Stimulated activated CD4-positive, alpha-beta T cell treated with anti-CD3 and anti-CD28 coated beads, Interleukin-4, amount 100 ng/mL, for 4 hours (primary cell): ENCODE data around the gene ASPHD1.
"Not testable (repeated sequence)": the region's sequence is repeated elsewhere in the genome, so short reads cannot be mapped to it uniquely, and the experiment has no call there.

ENCODE experiments used
- DNase-seq, 2 experiments: peaks; one replicate each; pipeline ENCODE4 v3.0.0-alpha.2; 2020

The ASPHD1 gene, protein sequence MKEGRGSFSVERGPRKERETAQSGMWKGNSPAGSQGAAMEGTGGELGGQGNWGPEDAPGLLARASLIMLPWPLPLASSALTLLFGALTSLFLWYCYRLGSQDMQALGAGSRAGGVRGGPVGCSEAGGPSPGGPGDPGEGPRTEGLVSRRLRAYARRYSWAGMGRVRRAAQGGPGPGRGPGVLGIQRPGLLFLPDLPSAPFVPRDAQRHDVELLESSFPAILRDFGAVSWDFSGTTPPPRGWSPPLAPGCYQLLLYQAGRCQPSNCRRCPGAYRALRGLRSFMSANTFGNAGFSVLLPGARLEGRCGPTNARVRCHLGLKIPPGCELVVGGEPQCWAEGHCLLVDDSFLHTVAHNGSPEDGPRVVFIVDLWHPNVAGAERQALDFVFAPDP

DNA sequence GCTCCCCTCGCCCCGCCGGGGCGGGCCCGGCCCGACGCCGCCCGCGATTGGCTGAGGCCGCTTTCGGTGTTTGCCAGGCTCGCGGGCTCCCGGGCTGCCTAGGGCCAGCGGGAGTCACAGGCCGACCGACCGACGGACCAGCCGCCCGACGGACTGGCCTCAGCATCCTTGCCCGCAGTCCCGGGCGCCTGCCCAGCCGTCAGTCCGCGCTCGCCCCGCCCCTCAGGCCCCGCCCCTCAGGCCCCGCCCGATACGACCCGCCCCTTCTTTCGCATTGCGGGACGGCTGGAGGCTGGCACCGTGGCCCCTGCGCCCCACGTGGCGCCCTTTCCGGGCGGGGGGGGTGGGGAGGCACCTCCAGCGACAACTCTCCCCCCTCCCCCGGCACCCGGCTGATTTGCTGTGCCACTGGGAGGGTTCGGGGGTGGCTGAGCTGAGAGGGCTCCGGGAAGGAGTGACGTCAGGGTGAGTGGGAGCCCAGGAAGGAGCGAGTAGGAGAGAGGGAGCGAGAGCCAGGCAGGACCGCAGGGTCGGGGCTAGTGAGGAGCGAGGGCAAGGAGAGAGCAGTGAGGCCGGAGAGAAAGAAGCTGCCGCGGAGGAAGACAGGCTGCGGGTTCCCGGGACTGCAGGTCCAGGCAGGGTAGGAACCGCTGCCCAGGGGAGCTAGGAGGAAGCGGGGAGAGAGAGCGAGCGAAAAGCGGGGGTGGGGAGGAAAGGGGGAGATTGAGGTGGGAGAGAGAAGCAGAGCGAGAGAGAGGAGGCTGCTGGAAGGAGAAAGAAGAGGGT, at the start of gene ASPHD1:
TSS of gene ASPHD1 (plus strand) at position 387 of the 786 bp plus-strand sequence. CDS start 484 bp downstream, outside the sequence.
- peak; percentile 63 to 70 for DNase-seq

DNA sequence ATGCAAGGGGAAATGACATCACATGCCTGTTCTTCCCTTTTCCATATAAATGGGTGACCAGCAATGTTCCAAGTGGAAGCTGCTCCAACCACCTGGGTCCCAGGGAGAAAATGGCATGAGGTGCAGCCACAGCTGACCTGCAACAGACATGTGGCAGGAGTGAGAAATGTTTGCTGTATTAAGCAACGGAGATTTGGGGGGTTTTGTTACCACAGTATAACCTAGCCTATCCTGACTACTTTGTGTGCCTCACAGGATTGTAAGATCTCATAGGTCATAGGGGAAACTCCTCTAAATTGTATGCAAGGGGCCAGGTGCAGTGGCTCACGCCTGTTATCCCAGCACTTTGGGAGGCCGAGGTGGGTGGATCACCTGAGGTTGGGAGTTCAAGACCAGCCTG, 49.3 kb upstream of the ASPHD1 start:
- DNase-seq = no peak

DNA sequence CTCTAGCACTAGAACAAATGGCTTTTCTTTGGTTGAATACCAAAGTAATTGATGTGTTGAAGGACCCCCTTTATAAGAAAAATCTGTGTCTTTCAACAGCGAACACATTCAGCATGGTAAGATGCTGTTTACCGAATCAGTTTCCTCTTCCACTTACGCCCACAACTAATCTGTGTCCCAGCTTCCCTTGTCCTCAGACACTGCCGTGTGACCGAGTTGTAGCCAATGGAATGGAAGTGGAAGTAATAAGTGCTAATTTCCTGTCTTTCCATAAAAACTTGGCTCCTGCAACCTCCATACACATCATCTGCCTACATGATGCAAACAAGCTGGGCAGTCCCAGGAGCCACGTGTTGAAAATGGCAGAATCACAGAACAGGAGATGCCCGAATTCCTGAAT, 47.6 kb upstream of the ASPHD1 start:
- no peak for DNase-seq

DNA sequence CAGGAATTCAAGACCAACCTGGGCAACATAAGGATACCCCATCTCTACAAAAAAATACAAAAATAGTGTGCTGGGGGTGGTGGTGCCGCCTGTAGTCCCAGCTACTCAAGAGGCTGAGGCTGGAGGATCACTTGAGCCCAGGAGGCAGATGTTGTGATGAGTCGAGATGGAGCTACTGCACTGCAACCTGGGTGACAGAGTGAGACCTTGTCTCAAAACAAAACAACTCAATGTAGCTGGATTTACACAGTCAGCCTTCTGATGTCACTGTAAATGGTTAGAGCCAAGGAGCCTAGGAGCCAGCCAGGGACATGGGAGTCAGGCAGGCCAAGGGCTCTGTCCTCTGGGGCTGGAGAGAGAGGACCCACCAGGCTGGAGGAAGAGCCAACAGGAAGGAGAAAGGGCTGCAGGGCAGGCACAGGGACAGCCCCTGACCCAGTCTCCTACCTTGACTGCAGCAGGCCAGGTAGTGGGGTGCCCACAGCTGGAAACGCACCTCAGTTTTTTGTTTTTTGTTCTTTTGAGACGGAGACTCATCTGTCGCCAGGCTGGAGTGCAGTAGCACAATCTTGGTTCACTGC, 45.7 kb upstream of the ASPHD1 start:
- DNase-seq = no peak

DNA sequence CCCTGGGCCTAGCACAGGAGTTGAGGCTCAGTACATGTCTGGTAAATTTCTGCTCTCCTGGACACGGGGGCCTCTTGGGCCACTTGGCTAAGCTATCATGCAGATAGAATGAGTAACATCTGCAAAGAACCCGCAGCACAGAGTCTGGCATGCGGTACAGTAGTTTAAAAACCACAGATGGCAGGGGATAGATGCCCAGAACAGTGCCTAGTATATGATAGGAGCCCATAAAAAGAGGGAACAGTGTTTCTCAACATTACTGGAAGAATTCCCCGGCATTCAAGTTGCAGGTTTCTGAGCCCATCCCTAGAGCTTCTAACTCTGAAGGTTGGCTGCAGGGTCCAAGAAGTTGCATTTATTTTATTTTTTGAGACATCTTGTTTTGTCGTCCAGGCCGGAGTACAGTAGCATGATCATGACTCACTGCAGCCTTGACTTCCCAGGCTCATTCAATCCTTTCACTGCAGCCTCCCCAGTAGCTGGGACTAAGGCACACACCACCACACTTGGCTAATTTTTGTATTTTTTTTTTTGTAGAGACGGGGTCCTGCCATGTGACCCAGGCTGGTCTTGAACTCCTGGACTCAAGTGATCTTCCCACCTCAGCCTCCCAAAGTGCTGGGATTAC, 43.0 kb upstream of the ASPHD1 start:
- DNase-seq = no peak

DNA sequence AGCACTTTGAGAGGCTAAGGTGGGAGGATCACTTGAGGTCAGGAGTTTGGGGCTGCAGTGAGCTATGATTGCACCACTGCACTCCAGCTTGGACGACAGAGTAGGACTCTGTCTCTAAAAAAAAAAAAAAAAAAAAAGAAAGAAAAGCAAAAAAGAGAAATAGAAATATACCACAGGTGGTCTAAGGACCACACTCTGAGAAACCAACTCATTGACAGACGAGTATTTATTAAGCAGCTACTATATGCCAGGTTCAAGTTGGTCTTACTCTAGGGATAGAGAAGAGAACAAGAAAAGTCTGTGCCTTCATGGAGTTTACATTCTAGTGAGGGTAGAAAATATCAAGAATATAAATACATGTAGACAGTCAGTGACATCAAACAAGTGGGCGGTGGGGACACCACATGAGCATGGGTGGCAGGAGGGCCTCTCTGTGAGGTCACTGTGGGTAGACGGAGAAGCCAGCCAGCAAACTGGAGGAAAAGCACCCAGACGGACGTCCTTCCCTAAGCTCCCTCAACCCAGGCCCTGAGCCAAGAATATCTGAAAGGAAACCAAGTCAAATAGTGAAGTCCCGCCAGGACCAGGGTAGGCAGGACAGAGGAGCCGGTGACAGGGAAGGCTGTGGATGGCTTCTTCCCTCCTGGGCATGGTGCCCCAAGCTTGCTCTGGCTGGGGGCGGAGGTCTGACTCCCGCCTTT, 42.0 kb upstream of the ASPHD1 start:
- no peak for DNase-seq

DNA sequence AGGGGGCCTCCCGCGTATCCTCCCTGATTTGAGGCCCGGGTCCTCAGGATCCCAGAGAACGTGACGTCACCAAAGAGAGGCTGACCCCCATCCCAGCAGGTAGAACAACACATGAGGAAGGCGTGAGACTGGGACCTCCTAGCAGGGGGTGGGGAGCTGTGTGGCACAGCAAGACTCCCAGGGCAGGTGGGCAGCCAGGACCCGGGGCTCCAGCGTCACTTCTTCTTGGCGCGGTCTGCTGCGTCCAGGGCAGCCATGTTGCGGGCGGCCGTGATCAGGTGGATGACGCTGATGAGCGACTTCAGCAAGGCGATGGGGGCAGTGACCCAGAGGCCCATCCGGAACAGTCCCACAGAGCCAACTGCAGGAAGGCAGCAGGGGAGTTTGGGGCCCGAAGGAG, 41.3 kb upstream of the ASPHD1 start:
- DNase-seq = no peak

DNA sequence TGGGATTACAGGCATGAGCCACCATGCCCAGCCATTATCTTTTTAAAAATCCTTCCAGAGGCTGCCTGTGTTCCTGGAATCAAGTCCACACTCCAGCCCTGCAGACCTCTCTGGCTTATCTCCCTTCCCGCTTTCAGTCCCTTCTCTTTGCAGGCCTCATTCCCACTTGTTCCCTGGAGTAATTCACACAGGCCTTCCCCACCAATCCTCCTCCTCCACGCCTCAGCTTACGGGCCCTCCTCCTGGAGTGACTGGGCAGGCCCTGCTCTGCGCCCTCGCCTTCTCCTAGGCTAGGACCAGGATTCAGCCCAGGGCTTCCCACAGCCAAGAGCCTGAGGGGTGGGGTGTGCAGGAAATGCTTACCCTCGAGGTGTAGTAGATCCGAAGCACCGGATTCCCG, 40.1 kb upstream of the ASPHD1 start:
- DNase-seq = no peak

DNA sequence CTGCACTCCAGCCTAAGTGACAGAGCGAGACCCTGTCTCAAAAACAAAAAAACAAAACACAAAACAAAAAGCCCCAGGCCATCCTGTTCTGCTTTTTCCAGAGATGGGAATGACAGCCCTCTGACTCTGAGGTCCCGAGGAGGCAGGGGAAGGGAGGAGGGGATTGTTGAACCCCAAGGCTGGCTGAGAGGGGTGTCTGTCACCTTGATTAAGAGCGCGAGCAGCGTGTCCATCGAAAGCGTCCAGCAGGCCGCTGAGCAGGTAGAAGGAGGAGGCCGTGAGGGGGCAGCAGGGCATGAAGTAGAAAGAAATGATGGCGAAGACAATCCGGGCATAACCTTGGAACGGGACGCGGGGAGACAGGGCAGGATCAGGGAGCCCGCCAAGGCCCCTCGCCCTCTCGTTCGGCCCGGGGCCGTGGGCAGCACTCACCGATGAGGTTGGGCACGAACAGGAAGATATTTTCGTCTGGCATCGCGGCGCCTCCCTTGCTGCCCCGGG, 37.9 kb upstream of the ASPHD1 start:
- DNase-seq = no peak

DNA sequence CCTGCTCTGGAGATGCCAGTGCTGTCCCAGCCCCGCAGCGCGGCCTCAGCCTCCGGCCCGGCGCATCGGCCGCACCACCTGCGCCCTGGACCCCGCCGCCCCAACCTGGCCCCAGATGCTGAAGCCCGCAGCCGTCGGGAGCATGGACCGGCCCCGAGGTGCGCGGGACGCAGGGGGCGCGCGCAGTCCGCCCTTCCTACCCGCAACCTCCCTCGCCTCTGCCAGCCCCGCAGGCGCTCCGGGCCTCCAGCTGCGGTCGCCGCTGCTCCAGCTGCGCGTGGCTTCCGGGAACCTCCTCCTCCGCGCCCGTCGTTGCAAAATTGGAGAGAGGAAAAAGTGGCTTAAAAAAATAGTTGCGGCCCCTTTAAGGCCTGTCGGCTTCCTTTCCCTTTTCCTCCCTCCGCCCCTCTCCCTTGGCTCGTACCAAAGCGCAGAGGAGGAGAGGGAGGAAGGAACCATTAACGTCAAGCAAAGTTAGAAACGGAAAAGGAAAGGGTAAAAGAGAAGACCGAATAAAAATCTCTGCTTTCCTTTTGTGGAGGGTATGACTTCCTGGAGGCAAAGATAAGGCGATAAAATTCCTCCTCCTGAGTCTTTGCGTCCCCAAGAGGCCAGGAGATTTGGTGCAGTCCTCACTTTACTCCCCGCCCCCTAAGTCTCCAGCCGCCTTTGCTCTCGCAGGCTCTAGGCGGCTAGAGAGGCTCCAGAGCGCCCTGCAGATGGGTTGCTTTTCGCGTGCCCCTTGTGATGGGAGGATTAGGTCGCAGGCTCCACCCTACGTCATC, 37.2 kb upstream of the ASPHD1 start, which contains the start of gene CDIPT:
TSS of gene CDIPT (minus strand) at position 343 of the 785 bp plus-strand sequence. CDS start 369 bp downstream, outside the sequence.
- DNase-seq = peak; percentile 88 to 92

DNA sequence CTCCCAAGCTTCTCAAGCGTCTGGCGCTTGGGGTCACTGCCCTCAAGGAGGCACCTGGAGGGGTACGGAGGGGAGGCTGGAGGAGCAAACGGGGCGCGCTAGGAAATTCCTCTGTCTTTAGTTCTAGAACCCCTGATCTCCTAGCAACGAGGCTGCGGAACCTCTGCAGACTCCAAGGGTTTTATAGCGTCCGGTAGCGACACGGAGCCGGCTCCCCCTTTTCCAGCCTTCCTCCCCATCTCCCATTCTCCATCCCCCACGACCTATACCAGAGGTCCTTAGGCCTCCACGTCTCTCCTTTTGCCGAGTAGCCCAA, 36.7 kb upstream of the ASPHD1 start:
- DNase-seq = no peak

DNA sequence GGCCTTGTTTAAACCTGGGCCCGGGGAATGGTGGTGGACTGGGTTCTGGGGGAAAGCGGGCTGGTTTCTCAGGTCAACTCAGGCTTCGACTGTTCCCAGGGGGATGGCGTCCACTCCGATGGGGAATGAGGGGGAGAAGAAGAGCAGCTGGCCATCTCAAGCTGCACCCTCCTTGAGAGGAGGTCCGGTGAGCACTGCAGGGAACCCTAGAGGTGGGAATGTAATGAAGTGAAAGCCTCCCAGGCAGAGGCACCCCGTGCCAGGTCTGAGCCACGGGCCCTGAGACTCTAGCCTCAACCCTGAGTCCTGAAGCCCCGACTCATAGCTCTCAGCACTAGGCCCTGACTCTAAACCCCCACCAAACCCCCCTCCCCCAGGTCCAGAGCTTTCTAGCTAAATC, 36.1 kb upstream of the ASPHD1 start:
- no peak for DNase-seq

DNA sequence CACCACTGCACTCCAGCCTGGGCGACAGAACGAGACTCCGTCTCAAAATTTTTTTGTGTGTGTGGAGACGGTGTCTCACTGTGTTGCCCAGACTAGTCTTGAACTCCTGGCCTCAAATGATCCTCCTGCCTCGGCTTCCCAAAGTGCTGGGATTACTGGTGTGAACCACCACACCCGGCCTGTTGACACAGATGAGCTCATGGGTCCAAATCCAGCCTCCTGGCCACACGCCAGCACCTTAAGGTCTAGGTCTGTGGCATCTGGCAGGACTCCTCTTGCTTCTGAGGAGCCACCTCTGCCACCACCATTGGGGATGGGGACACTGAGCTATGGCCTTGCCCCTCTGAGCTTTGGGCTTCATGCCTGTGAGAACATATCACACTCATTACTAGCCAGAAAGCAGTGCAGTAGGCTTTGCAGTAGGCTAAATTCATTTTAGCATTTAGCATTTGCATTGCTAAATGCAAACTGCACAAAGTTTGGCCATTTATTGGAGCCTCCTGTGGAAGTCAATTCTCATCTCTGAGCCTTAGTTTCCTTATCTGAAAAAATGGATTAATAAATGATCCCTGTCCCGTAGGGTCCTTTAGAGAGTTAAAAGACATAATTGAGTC, 31.8 kb upstream of the ASPHD1 start:
- DNase-seq = no peak

DNA sequence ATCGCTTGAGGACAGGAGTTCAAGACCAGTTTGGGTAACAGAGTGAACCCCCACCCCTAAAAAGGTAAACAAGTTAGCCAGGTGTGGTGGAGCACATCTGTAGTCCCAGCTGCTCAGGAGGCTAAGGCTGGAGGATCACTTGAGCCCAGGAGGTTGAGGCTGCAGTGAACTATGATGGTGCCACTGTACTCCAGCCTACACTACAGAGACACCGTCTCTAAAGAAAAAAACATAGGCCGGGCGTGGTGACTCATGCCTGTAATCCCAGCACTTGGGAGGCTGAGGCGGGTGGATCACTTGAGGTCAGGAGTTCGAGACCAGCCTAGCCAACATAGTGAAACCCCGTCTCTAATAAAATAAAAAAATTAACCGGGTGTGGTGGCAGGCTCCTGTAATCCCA, 31.2 kb upstream of the ASPHD1 start:
- DNase-seq = not testable (repeated sequence)

DNA sequence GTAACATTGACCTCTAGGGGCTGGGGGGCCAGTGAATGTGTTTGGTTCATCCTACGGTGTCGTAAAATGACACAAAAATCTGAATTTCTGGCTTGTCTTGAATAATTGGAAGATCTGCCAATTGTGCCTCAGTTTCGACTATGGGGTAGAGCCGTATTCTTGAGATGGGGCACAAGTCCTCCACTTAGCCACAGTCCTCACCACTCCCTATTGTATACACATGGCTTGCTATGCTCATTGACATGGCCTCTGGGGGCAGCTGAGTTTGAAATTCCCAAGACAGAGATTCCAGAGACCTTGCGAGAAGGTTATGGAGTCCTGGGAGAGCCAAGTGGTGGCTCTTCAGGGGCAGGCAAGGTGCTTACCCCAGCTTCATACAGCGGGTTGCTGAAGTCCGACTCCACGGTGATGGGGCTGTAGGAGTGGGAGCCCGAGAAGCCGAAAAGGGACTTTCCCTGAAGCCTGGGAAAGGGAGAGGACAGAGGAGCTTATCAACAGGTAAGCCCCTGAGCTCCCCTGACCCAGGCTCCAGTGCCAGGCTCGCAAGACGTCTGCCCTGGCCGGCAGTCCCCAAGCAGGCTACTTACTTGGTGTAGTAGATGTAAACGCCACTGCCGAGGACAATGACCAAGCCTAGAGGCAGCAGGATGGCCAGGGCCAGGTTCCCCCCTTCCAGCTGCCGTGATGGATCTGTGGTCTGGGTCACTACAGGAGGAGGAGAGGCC, 28.3 kb upstream of the ASPHD1 start:
- no peak for DNase-seq

DNA sequence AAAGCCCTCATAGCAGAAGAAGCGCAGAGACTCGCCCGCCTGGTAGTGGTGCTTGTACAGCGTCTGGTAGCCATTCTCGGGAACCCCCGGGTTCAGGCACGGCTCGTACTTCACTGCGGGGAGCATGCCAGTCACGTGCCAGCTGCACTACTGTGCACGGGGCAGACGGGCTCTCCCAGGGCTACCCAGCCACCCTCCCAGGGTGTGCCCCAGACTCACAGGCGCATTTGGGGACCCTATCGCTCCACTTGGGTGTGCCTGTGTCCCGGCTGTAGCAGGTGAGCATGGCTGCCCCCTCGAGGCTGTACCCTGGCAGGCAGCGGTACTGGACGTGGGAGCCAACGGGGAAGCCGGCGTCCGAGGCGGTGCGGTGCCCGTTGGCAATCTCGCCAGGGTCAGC, 27.0 kb upstream of the ASPHD1 start:
- DNase-seq = no peak

DNA sequence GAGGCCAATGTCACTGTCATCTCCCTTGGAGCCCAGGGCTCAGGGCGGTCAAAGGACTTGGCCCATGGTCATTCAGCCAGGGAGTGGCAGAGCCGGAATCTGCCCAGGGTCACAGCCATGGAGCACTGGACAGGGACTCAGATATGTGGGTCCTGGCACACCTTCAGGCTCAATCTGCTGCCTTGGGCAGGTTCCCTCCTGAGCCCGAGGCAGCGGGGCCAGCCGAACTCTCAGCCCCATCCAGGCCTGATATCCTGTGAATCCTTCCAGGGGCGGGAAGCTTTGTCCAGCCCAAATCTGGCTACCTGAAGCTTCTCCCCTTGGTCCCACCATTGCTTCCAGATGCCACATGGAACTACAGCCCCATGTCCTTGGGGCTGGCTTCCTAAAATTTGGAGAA, 25.1 kb upstream of the ASPHD1 start:
- no peak for DNase-seq

DNA sequence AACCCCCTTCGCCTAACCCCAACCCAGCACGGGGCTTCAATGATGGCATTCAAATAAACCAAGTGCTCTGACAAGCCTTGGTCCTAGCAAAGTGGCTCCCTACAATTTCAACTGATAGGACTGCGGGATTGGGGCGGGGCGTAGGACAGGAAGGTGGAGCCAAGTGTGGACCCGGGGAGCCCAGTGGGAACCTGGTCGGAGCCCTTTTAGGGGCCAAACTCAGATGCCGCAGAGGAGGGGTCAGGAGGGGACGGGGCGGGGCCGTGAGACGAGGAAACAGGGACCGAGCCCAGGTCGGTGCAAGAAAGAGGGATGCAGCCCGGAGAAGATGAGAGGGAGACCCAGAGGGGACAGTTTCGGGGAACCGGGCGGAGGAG, 24.1 kb upstream of the ASPHD1 start:
- no peak for DNase-seq

DNA sequence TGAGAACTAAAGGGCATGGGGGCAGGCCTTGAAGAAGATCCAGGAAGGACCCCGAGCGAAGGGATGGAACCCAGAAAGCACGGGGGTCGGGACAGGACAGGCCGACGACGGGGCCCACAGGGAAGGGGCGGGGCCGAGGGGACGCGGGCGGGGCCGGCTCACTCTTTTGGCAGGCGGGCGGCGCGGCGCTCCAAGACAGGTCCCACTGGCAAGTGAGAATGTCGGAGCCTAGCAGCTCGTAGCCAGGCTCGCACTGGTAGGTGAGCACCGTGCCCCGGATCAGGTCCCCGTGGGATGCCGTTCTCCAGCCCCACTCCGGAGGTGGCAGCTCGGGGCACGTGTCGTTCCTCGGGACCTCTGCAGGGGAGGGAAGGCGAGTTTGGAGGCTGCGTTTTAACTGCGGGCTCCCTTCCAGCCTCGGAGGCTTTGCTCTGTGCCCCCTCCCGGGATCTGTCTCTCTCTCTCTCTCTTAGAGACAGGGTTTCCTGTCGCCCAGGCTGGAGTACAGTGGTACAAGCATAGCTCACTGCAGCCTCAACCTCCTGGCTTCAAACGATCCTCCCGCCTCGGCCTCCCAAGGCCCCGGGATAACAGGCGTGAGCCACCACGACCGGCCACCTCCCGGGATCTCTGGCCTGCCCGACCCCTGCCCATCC, 23.6 kb upstream of the ASPHD1 start:
- peak; percentile 26 to 49 for DNase-seq
